ENCODE measurements around the gene DYNC1H1.

The DYNC1H1 gene

DNA sequence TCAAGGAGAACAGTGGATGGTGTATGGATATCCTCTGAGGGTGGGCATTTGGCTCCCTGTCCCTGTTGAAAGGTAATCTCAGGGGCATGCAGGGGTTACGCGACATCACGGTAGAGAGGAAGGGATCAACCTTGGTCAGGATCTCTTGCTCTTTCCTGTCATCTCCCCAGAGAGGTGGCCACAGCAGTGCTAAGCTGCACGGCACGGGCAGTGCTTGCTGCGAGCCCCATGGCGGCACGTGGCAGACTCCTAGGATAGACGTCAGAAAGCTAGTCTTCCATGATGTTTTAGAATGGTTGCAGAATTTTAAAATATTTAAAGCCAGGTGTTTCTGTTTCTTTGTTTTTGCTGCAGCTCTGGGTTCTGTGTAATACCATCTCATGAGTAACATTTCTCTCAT is 41.0 kb downstream of the DYNC1H1 start:
- no peak for DNase-seq

DNA sequence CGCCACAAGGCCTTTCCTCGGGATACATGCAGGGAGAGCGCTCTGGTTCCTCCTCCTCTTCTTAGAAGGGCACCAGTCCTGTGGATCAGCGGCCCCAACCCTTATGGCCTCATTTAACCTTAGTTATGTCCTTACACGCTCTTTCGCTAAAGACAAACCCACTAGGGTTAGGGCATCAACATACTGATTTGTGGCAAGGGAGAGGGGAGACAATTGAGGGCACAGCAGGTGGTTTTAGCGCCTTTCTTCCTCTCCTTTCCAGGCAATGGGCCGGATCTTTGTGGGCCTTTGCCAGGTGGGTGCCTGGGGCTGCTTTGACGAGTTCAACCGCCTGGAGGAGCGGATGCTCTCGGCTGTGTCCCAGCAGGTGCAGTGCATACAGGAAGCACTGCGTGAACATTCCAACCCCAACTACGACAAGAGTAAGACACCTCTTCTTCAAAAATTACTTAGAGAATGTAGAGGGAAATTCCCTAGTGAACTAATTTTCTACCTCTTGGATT is 43.6 kb downstream of the DYNC1H1 start:
- no peak for DNase-seq

DNA sequence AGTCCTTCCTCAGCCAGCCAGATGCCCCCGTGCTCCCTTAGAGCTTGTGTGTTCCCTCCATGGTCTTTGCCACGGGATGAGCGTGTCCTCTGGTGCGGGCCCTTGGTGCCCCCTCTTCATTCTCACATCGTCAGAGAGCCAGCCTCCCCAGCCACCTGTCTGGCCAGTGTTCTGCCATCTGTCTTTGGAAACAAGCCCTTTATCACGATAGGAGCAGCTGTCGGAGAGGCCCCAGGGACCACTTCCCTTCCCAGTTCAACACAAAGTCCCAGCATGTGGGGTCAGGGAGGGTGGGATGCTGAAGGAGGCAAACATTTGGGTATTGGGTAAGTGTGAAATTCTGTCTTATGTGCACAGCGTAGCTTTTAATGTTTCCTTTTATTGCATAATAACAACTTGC is 44.5 kb downstream of the DYNC1H1 start:
- DNase-seq = no peak

DNA sequence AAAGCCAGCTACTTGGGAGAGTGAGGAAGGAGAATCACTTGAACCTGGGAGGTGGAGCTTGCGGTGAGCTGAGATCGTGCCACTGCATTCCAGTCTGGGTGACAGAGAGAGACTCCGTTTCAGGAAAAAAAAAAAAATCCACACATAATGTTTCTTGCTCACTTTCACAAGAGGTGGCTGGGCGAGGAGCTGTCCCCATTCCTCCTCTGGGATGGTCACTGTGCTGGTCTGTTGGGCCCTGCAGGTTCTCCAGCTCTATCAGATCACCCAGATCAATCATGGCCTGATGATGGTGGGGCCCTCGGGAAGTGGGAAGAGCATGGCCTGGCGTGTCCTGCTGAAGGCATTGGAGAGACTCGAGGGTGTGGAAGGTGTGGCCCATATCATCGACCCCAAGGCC is 47.3 kb downstream of the DYNC1H1 start:
- no peak for DNase-seq

DNA sequence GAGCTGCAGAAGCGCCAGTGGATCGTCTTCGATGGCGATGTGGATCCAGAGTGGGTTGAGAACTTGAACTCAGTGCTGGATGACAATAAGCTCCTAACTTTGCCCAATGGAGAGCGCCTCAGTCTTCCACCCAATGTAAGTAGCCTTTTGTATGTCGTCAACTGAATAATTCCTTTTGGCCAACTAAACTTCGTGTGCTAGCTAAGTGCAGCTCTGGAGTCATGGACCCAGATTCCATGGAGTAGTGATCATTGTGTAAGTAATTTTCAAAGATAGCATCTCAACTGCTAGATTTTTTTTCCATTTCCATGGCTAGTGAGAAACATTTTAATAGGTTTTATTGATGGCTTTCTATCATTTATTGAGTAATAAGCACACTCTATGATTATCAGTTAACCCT is 48.0 kb downstream of the DYNC1H1 start:
- no peak for DNase-seq

DNA sequence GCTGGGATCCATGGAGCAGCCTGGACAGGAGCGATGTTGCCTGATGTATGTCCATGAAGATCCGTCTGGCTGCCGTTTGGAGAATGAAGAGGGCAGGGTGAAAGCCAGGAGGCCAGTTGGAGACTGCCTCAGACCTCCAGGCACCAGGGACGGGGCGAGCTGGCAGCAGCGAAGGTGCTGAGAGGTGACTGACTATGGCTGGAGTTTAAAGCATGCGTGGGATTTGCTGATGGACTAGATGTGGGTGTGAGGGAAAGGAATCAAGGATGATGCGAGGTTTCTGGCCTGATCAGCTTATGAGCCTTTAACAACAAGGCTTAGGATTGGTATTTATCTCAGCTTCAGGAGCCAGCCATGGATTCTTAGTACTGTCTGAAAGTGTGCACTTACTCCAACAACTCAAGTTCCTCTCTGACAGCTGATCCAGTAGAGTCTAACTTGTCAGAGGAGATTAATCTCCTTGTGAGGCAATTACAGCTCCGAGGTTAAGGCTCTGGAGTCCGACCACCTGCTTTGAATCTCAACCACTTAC is 49.4 kb downstream of the DYNC1H1 start:
- no peak for DNase-seq

DNA sequence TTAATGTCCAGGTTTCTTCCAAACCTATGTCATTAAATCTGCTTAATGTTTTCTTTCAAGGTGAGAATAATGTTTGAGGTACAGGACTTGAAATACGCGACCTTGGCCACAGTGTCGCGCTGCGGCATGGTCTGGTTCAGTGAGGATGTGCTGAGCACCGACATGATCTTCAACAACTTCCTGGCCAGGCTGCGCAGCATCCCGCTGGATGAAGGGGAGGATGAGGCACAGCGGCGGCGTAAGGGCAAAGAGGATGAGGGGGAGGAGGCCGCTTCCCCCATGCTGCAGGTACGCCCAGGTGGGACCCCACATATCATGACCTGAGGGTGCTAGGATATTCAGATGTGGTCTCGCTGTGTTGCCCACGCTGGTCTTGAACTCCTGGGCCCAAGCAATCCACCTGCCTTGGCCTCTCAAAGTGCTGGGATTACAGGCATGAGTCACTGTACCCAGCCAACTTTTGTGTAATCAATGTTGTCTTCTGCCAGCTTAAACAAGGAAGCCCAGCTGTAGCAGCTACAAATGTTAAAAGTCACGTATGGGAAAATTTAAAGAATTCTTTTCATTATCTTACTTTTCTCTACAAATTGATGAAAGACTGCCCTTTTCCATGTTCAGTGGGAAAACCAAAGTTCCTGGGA is 50.8 kb downstream of the DYNC1H1 start:
- no peak for DNase-seq

DNA sequence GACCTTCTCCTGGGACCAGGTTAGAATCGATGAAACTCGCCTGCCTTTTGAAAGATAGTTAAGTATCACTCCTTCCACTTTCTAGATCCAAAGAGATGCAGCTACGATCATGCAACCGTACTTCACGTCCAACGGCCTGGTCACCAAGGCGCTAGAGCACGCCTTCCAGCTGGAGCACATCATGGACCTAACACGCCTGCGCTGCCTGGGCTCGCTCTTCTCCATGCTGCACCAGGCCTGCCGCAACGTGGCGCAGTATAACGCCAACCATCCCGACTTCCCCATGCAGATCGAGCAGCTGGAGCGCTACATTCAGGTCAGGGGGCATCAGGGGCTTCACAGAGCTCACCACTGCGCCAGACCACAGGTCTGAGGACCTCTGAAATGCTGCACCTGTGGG is 51.4 kb downstream of the DYNC1H1 start:
- no peak for DNase-seq

DNA sequence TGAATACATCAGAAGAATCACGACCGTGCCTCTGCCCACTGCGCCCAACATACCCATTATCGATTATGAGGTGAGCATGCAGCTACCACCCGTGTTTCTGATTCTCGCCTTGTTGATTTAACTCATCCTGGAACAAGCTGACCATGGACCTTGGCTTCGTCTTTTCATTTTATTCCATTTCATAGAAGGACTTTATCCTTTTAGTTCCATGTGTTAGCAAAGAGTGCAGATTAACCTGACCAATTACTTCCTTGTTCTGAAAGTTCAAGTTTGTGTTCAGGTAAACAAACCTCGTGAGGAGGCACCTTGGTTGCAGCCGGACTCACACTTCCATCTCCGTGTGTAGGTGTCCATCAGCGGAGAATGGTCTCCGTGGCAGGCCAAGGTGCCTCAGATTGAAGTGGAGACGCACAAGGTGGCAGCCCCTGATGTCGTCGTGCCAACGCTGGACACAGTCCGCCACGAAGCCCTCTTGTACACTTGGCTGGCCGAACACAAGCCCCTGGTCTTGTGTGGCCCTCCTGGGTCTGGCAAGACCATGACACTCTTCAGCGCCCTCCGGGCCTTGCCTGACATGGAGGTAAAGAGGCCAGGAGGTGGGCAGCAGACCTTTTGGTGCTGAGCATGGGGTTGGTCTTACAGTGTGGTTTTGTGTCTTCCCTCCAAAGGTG is 52.2 kb downstream of the DYNC1H1 start:
- no peak for DNase-seq

DNA sequence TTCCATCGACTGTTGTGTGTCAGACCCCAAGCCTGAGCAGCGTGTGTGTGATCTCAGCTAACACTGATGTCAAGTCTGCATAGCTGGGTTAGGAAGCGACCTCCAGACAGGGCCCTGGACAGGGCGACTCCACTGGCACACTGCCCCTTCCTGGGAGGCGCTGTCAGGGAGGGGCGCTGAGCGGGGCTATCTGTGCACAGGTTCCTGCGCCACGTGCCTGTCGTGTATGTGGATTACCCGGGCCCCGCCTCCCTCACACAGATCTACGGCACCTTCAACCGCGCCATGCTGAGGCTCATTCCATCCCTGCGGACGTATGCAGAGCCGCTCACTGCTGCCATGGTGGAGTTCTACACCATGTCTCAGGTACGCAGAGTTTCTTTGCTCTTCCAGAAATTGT is 53.9 kb downstream of the DYNC1H1 start:
- DNase-seq = no peak

DNA sequence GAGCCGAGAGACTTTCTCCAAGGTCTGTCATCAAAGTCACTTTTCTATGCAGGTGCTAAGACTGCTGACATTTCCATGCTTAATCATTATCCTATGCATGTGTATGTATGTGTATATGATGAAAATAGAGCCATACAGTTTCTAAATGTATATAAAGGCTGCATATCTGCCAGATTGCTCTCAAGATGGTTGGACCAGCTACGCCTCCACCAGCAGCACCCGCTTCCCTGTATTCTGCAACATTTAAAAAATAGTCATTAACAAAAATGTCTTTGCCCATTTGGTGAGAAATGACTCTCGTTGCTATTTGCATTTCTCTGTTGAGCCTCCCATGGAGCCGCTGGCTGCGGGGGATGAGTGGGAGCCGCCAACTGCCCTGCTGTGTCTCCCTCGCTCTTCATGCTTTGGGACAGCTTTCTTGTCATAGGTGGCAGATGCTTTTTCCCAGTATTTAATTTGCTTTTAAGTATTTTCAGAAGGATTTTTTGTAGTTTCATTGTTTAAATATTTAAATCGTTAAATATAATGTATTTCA is 54.7 kb downstream of the DYNC1H1 start:
- DNase-seq = no peak

DNA sequence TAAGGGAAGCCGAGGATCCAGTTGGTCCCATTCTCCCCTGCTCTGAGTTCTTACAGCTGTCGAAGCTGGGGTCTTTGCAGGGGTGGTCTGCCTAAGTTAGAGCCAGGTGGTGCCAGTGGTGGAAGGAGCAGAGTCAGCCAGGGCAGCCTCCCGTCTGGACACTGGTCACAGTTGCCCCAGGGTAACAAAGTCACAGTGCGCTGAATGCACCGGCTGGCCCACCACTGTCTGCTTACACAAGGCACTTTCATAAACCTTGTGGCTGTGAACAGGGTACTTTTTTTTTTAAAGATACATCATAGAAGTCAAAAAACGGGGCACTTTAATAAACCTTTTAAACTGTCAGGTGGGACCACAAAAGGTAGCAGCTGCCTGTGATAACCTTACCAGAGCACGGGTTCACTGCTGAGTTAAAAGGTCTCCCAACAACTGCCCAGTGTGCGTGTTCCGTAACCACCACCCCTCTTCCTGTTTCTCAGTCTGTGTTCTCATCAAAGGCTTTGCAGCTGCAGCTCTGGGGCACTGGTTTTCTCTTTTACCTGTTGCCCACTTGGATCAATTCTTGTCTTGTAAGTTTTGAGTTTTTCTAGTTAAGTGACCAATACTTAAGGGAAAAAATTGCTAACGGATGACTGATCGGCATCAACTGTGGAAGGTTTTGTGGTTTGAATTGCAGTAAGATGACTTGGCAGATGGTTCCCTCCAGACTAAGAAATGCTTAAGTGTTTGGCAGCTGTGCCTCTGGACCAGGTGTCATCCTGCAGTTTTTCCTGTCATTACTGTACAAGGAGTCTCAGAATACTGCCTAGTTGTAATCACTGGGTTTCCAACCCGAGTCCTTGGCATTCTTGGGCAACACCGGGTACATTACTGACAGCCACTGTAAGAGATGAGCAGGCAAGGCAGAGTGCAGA is 55.9 kb downstream of the DYNC1H1 start:
- DNase-seq = no peak

DNA sequence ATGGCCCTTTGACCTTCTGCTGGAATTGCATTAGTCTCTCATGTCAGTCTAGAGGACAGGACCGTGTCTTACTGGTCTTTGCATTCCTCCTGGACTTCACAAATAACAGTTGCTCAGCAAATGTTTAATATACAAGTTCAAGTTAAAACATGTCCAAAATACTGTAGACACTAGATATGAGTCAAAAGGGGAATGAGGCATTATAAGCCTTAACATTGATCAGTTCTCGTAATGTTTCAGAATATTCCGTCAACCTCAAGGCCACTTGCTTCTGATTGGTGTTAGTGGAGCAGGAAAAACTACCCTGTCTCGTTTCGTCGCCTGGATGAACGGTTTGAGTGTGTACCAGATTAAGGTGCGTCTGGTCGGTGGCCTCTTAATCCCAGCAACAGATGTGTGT is 62.6 kb downstream of the DYNC1H1 start:
- DNase-seq = no peak

DNA sequence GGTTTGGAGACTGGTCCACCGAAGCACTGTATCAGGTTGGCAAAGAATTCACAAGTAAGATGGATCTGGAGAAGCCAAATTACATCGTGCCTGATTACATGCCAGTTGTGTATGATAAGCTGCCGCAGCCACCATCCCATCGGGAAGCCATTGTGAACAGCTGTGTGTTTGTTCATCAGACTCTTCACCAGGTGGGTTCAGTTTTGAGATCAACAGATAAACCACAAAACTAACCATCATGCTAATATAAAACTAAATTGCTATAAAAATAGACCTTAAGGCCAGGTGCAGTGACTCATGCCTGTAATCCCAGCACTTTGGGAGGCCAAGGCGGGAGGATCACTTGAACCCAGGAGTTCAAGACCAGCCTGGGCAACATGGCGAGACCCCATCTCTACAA is 63.6 kb downstream of the DYNC1H1 start:
- DNase-seq = no peak

DNA sequence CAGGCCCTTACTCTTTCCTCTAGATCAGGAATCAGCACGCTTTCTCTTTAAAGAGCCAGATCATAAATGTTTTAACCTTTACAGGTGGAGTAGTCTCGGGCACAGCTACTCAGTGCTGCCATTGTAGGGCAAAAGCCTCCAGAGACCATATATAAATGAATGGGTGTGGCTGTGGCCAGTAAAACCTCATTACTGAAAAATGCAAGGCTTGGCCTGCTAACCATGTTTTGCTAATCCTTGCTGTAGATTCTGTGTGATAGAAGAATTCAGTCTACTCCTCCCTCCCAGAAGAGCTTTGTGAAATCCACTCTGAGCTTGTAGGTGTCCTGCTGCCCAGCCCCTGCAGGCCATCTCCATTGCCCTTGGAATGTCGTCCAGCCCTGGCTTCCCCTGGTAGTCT is 64.4 kb downstream of the DYNC1H1 start:
- no peak for DNase-seq

DNA sequence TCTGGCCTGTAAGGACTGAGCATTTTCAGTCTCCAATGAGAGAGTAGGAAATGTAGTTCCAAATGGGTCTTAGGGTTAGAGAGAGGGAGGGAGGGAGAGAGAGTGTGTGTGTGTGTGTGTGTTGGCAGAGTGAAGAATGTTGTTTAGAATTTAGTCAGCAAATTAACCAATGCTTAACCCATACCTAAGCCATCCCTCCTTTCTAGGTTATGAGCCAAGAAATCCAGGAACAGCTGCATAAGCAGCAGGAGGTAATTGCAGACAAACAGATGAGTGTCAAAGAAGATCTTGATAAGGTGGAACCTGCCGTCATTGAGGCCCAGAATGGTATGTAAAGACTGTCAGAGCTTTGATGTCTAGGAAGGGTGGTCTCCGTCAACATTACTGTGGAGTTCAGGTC is 65.6 kb downstream of the DYNC1H1 start:
- DNase-seq = no peak

DNA sequence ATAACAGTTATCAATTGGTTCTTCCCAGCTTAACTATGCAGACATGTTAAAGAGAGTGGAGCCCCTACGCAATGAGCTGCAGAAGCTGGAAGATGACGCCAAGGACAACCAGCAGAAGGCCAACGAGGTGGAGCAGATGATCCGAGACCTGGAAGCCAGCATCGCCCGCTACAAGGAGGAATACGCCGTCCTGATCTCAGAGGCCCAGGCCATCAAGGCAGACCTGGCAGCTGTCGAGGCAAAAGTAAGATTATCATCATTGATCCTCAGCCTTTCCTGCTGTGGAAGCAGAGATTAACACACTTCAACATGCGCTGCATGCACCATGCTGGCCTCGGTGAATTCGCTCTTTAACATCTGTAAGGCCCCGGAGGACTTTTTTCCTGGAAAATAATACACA is 68.9 kb downstream of the DYNC1H1 start:
- no peak for DNase-seq

DNA sequence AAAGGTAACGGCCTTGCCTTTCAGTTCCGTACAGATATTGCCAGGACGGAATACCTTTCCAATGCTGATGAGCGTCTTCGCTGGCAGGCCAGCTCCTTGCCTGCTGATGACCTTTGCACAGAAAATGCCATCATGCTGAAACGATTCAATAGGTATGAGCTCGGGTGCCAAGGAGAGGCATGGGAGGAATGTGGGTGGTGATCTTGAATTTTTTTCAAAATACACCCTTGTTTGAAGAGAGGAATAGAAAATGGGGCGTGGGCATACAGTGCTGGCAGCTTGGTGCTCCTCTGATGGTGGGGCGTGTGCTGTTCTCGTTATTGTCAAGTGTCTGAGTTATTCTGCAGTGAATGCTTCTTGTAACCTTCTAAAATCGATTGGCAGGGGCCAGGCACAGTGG is 69.9 kb downstream of the DYNC1H1 start:
- DNase-seq = no peak

DNA sequence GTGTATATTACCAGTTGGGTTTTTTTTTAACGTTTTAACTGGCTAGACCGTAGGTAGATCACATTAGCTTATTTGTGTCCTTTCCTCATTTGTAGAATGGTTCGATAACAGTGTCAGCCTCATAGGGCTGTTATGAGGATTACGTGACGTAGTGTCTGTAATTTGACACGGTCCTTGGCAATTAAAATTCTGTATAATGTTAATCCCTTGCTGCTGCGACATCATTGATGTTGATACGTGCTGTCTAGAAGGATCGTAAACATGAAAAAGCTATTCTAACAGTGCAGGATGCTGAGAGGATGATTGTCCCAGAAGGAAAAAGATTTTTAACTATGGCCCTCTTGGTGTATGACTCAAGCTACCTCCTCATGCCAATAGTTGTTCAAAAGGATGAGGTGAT is 71.5 kb downstream of the DYNC1H1 start:
- DNase-seq = no peak

DNA sequence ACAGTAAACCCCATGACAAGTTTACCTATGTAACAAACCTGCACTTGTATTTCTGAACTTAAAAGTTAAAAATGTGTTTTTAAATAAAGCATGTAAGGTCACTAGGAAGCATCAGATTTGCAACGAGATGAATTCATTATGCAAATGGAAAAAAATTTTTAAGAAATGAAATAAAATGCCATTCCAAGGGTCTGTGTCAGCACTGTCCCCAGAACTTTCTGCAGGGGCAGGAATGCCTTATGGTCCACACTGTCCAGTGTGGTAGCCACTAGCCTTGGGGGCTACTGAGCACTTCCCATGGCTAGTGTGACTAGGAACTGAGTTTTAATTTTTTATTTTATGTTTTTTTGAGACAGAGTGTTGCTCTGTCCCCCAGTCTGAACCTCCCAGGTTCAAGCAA is 73.3 kb downstream of the DYNC1H1 start:
- DNase-seq = no peak

DNA sequence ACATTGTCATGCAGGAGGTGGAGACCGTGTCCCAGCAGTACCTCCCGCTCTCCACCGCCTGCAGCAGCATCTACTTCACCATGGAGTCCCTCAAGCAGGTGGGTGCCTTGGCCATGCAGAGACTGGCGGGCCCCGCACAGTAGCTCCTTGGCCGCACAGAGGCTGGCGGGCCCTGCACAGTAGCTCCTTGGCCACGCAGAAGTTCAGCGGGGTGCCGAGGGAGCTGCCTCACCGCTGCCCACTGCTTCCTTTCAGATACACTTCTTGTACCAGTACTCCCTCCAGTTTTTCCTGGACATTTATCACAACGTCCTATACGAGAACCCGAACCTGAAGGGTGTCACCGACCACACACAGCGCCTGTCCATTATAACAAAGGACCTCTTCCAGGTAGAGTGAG is 74.8 kb downstream of the DYNC1H1 start:
- DNase-seq = no peak

DNA sequence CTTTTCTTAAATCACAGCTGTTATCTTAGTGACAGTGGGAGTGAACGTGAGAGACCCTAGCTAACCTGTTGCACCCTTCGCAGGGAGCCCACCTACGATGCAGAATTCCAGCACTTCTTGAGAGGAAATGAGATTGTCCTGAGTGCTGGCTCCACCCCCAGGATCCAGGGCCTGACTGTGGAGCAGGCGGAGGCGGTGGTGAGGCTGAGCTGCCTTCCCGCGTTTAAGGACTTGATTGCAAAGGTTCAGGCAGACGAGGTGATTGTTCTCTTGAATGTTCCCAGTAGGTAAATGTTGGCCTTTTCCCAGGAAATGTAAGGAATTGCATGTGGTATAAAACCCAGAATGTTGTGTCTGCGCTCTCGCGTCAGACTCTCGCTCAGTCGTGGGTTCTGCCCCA is 75.8 kb downstream of the DYNC1H1 start:
- no peak for DNase-seq

DNA sequence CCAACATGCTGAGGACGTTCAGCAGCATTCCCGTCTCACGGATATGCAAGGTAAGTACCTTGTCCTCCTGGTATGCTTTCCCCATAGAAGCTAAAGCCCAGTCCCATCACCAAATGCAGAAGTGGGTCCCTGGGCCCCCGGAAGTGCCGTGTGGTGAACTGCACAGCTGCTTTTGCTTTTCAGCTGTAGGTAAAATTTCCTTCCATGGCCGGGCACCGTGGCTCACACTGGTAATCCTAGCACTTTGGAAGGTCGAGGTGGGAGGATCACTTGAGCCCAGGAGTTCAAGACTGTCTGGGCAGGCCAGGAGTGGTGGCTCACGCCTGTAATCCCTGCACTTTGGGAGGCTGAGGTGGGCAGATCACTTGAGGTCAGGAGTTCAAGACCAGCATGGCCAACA is 78.3 kb downstream of the DYNC1H1 start:
- DNase-seq = no peak
